ENCODE data around the gene SCNN1G. TPM values are rescaled to one million over a fixed set of nuclear protein-coding genes. Genes with fewer than 3 reads are reported as not detected.

SCNN1G gene
- total and polyA plus RNA-seq, 8 donors, result 3.0 to 20.4 (median 7.9) TPM

DNA sequence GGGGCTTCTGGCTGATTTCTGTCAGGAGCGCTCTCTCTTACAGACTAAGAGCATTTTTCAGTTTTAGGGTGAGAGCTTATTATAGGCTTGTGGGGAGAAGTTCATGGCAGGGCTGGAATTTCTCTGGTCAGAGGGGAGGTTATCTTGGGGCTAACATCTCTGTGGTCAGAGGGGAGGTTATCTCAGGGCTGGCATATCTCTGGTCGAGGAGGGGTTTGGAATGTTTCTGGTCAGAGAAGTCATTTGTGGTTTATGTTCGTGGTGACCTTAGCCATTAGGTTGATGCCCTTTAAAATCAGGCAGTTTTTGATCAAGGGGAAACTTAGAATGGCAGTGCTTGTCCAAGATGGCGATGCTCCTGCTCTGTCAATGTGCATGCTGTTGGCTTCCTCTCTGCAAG, 22.5 kb upstream of the SCNN1G start:
- no peaks in the 10 kb centered on the region for H3K36me3 ChIP-seq
- H3K4me3 ChIP-seq, result no peak overlapping the region
- no peak for DNase-seq
- H3K9me3 ChIP-seq, result peaks cover 0 to under 1% (median 0%) of the 10 kb centered on the region in 4 donors
- no peak overlapping the region for H3K27ac ChIP-seq
- peaks cover 0 to 21% (median 0%) of the 10 kb centered on the region in 3 donors for H3K27me3 ChIP-seq
- intact Hi-C loops (cut with DNase I; ENCODE audit: low total_unique reads), result no loop called here
- TF ChIP-seq, protein P1, sequence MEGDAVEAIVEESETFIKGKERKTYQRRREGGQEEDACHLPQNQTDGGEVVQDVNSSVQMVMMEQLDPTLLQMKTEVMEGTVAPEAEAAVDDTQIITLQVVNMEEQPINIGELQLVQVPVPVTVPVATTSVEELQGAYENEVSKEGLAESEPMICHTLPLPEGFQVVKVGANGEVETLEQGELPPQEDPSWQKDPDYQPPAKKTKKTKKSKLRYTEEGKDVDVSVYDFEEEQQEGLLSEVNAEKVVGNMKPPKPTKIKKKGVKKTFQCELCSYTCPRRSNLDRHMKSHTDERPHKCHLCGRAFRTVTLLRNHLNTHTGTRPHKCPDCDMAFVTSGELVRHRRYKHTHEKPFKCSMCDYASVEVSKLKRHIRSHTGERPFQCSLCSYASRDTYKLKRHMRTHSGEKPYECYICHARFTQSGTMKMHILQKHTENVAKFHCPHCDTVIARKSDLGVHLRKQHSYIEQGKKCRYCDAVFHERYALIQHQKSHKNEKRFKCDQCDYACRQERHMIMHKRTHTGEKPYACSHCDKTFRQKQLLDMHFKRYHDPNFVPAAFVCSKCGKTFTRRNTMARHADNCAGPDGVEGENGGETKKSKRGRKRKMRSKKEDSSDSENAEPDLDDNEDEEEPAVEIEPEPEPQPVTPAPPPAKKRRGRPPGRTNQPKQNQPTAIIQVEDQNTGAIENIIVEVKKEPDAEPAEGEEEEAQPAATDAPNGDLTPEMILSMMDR (IDR thresholded peaks at IDR 0.05), result no peak
- TF ChIP-seq EP300 (IDR thresholded peaks at IDR 0.05) (no peak), POLR2AphosphoS5 (IDR thresholded peaks at IDR 0.05) (no peak), POLR2A (IDR thresholded peaks at IDR 0.05) (no peak)
- WGBS, 5 donors, result 54 to 64% (median 58%) methylated on average over 4 of the region's 4 CpGs
- peaks cover 0 to 6% (median 3%) of the 10 kb centered on the region in 4 donors for H3K4me1 ChIP-seq

DNA sequence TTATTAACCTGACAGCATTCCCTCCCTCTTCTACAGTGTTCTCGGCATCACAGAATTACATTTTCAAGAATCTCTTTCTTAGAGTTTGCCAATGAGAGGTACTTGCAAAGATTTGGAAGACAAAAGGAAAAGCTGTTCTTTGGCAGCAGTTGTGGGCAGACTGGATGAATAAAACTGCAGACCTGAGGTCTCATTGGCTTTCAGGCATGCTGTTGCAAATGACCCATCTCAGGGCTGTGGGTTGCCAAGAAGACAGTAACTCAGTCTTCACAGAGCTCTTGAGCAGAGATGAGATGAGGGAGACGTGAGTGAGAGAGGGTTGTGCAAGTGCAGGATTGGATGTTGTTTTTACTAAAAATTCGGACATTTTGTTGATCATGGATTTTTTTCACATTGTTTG, 22.0 kb upstream of the SCNN1G start:
- 74 to 77% (median 74%) methylated on average over 3 of the region's 3 CpGs for WGBS, 5 donors
- TF ChIP-seq POLR2AphosphoS5 (IDR thresholded peaks at IDR 0.05) (no peak), EP300 (IDR thresholded peaks at IDR 0.05) (no peak), POLR2A (IDR thresholded peaks at IDR 0.05) (no peak)
- TF ChIP-seq, protein P1 (IDR thresholded peaks at IDR 0.05), result no peak

DNA sequence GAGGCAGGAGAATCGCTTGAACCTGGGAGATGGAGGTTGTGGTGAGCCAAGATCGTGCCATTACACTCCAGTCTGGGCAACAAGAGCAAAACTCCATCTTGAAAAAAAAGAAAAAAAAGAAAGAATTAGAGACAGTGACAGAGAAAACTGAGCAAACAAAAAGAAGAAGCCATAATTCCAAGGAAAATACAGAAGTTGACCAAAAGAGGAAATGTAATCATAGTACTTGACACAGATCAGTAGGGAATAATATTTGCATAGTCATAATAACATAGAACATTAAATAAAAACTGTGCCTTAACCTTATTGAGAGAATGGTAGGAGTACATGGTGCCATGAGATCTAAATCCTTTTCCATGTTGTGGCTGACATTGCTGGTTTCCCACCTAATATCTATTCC, 18.6 kb upstream of the SCNN1G start:
- H3K27me3 ChIP-seq, result peaks cover 0 to 36% (median 7%) of the 10 kb centered on the region in 3 donors
- H3K27ac ChIP-seq, result no peak overlapping the region
- no peaks in the 10 kb centered on the region for H3K36me3 ChIP-seq
- WGBS, 5 donors, result 88 to 96% (median 95%) methylated on average over 2 of the region's 2 CpGs
- no peak for DNase-seq
- no peak overlapping the region for H3K4me3 ChIP-seq
- TF ChIP-seq POLR2A (IDR thresholded peaks at IDR 0.05) (no peak), EP300 (IDR thresholded peaks at IDR 0.05) (no peak), POLR2AphosphoS5 (IDR thresholded peaks at IDR 0.05) (no peak)
- TF ChIP-seq, protein P1 (IDR thresholded peaks at IDR 0.05), result no peak
- peaks cover 0 to 5% (median 0%) of the 10 kb centered on the region in 4 donors for H3K9me3 ChIP-seq
- H3K4me1 ChIP-seq, result no peaks in the 10 kb centered on the region
- intact Hi-C loops (cut with DNase I; ENCODE audit: low total_unique reads), result no loop called here

More for the DNA sequence above, 22.0 kb upstream of the SCNN1G start:
- H3K9me3 ChIP-seq, result peaks cover 0 to 5% (median 0%) of the 10 kb centered on the region in 4 donors
- intact Hi-C loops (cut with DNase I; ENCODE audit: low total_unique reads), result no loop called here
- DNase-seq, result no peak
- no peak overlapping the region for H3K27ac ChIP-seq
- H3K4me3 ChIP-seq, result no peak overlapping the region
- H3K27me3 ChIP-seq, result peaks cover 0 to 22% (median 0%) of the 10 kb centered on the region in 3 donors
- H3K36me3 ChIP-seq, result no peaks in the 10 kb centered on the region
- H3K4me1 ChIP-seq, result peaks cover 0 to 2% (median under 1%) of the 10 kb centered on the region in 4 donors

DNA sequence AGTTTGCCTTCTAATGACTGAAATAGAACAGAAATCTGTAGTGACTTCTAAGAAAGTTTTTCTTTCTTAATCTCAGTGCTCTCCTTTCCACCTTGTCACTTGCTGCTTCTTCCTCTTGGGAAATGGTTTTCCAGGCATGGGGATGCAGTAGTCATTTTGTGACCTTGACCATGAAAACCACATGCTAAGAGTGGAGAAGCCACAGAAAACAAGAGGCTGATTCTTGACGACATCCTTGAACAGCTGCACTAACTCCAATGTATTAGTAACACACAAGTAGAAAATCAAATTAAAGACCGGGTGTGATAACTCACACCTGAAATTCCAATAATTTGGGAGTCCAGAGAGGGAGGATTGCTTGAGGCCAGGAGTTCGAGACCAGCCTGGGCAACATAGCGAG, 17.8 kb upstream of the SCNN1G start:
- peaks cover 0 to 43% (median 7%) of the 10 kb centered on the region in 3 donors for H3K27me3 ChIP-seq
- no peaks in the 10 kb centered on the region for H3K4me1 ChIP-seq
- H3K27ac ChIP-seq, result no peak overlapping the region
- intact Hi-C loops (cut with DNase I; ENCODE audit: low total_unique reads), result no loop called here
- no peaks in the 10 kb centered on the region for H3K36me3 ChIP-seq
- 77 to 96% (median 89%) methylated on average over 4 of the region's 4 CpGs for WGBS, 5 donors
- H3K9me3 ChIP-seq, result peaks cover 0 to 5% (median 0%) of the 10 kb centered on the region in 4 donors
- H3K4me3 ChIP-seq, result no peak overlapping the region
- no peak for TF ChIP-seq EP300 (IDR thresholded peaks at IDR 0.05)
- TF ChIP-seq, protein P1 (IDR thresholded peaks at IDR 0.05), result no peak
- TF ChIP-seq POLR2AphosphoS5 (IDR thresholded peaks at IDR 0.05), result no peak
- no peak for TF ChIP-seq POLR2A (IDR thresholded peaks at IDR 0.05)
- DNase-seq, result no peak
